Activated CD8-positive, alpha-beta T cell treated with anti-CD3 and anti-CD28 coated beads for 36 hours (primary cell): ENCODE measurements around the gene IL4R. TPM values are rescaled to one million over a fixed set of nuclear protein-coding genes. Genes with fewer than 3 reads are reported as not detected.

ENCODE experiments used
- ATAC-seq: fragments of 200-7000 bp; cut with Tn5 transposase; one replicate; pipeline ENCODE4 v1.10.0; 2021; ENCODE audit warnings: mild to moderate bottlenecking, moderate library complexity
- CTCF ChIA-PET: fragments of 350-600 bp; sonication (Branson Sonifier 250); formaldehyde crosslinking; loops from one replicate; lab custom pipeline; 2021; ENCODE audit warnings: antibody characterized with exemption; lab: Charles Lee
- POLR2A ChIA-PET: fragments of 350-600 bp; sonication (Branson Sonifier 250); formaldehyde crosslinking; loops from one replicate; lab custom pipeline; 2021; ENCODE audit warnings: antibody characterized with exemption; lab: Charles Lee
- DNase-seq: peaks from one replicate; pipeline ENCODE4 v3.0.0-alpha.2; 2020
- H3K27ac Mint-ChIP-seq: one replicate; pipeline ENCODE4 v1.8.0; 2021; ENCODE audit warnings: mild to moderate bottlenecking, mixed read lengths
- H3K27me3 Mint-ChIP-seq: one replicate; pipeline ENCODE4 v1.8.0; 2021; ENCODE audit warnings: mixed read lengths
- H3K36me3 Mint-ChIP-seq: one replicate; pipeline ENCODE4 v1.8.0; 2021; ENCODE audit warnings: low read depth, mixed read lengths
- H3K4me1 Mint-ChIP-seq: one replicate; pipeline ENCODE4 v1.8.0; 2021; ENCODE audit warnings: low read depth, mixed read lengths
- H3K4me3 Mint-ChIP-seq: one replicate; pipeline ENCODE4 v1.8.0; 2021; ENCODE audit warnings: mild to moderate bottlenecking, moderate library complexity, mixed read lengths
- H3K9me3 Mint-ChIP-seq: one replicate; pipeline ENCODE4 v1.8.0; 2021; ENCODE audit warnings: mixed read lengths
- intact Hi-C: fragments of 100-400 bp; cut with micrococcal nuclease; formaldehyde crosslinking; loops from one replicate; pipeline ENCODE4 v1.10.0; 2022
- total RNA-seq, 2 experiments: library from RNA; stranded (reverse); gene quantifications; one replicate each; pipeline ENCODE4 v1.2.3, GENCODE V29; 2021
- TF ChIP-seq, protein P1 (sequence below): fragments of 200-600 bp; IDR thresholded peaks from one replicate; pipeline ENCODE4 v1.8.0; 2022; ENCODE audit warnings: antibody characterized with exemption, mild to moderate bottlenecking

IL4R gene
- total RNA-seq, 2 experiments from 2014 or later = 236 to 245 TPM

DNA sequence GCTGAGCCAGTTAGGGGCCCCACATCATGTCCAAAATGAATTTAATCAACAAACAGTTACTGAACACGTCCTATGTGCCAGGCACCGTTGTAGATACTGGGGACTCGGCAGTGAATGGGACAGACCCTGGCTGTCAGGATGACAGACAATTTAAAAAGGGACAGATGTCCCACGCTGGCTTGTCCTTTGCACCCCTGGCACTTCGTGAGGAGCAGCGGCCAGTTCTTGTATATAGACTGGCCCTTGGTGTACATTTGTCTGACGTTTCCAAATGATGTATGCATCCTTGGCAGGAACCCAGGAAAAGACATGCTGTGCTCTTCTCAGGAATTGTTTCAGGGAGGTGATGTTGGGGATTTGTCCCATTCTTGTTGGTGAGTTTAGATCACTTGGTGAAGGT is 21.1 kb downstream of the IL4R start:
- Mint-ChIP-seq H3K27ac (no peak overlapping the region), H3K4me3 (no peak overlapping the region), H3K27me3 (no peaks in the 10 kb centered on the region), H3K4me1 (peaks cover 44% of the 10 kb centered on the region), H3K9me3 (no peaks in the 10 kb centered on the region), H3K36me3 (peaks cover 86% of the 10 kb centered on the region)
- intact Hi-C loops = no loop called here
- ChIA-PET CTCF (no interaction called here), POLR2A (interaction anchor here (1.1 to 1.9 kb wide), 5 partner anchors 15 to 100 kb away, joined by 4 to 6 read pairs (median 4); no protein-coding TSS in a partner anchor)
- ATAC-seq (no peak), DNase-seq (no peak)
- TF ChIP-seq, protein P1, sequence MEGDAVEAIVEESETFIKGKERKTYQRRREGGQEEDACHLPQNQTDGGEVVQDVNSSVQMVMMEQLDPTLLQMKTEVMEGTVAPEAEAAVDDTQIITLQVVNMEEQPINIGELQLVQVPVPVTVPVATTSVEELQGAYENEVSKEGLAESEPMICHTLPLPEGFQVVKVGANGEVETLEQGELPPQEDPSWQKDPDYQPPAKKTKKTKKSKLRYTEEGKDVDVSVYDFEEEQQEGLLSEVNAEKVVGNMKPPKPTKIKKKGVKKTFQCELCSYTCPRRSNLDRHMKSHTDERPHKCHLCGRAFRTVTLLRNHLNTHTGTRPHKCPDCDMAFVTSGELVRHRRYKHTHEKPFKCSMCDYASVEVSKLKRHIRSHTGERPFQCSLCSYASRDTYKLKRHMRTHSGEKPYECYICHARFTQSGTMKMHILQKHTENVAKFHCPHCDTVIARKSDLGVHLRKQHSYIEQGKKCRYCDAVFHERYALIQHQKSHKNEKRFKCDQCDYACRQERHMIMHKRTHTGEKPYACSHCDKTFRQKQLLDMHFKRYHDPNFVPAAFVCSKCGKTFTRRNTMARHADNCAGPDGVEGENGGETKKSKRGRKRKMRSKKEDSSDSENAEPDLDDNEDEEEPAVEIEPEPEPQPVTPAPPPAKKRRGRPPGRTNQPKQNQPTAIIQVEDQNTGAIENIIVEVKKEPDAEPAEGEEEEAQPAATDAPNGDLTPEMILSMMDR = no peak

DNA sequence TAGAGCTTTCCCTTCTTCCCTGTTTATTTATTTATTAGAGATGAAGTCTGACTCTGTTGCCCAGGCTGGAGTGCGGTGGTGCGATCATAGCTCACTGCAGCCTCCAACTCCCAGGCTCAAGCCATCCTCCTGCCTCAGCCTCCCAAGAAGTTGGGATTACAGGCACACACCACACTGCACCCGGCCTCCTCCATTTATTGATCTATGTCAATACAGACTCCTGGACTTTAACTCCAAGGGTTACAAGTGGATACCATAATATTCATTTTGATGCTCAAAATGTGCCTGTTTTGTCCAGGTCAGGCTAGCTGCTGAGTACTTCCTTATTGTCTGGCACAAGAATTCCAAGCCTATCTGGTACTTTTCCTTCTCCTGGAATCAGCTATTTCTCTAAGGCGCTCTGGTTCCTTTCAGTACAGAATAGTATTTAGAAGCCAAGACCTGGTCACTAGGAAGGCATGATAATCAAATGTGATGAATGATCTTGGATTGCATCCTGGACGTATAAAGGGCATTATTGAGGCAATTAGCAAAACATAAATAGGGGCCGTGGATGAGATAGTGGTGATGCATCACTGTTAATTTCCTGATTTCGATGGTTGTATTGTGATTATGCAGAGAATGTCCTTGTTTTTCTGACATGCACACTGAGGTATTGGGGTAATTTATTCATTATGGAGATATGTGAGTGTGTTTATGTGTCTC is 21.7 kb downstream of the IL4R start:
- DNase-seq (no peak), ATAC-seq (no peak)
- POLR2A ChIA-PET = interaction anchor here (1.6 to 1.9 kb wide), 3 partner anchors 16 to 101 kb away, joined by 4 to 6 read pairs (median 4); no protein-coding TSS in a partner anchor
- H3K27ac Mint-ChIP-seq = peak overlapping the region; percentile 1
- TF ChIP-seq, protein P1 = no peak
- H3K4me1 Mint-ChIP-seq = peaks cover 43% of the 10 kb centered on the region
- intact Hi-C loops = no loop called here
- H3K4me3 Mint-ChIP-seq = no peak overlapping the region
- no peaks in the 10 kb centered on the region for H3K27me3 Mint-ChIP-seq
- peaks cover 86% of the 10 kb centered on the region for H3K36me3 Mint-ChIP-seq
- H3K9me3 Mint-ChIP-seq = no peaks in the 10 kb centered on the region
- CTCF ChIA-PET = no interaction called here

DNA sequence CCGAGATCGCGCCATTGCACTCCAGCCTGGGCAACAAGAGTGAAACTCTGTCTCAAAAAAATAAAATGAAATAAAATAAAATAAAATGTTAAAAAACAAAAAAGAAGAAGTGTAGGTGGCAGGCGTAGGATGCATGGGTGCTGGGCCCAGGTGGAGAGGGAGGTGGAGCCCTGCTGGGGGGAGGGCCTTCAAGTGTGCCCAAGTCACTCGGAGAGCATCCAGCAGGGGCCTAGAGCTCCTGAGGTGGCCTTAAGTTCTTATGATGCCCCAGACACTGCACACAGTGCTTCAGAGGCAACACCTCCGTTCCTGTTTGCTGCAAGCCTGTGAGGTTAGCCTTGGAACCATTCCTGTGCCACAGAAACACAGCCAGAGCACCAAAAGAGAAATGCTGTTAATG is 23.2 kb downstream of the IL4R start:
- no peak overlapping the region for H3K4me3 Mint-ChIP-seq
- no peak for DNase-seq
- peaks cover 37% of the 10 kb centered on the region for H3K4me1 Mint-ChIP-seq
- ChIA-PET POLR2A (interaction anchor here (0.7 to 1.4 kb wide), 3 partner anchors 12 to 796 kb away, joined by 3 to 4 read pairs (median 3); no protein-coding TSS in a partner anchor), CTCF (no interaction called here)
- intact Hi-C loops = no loop called here
- TF ChIP-seq, protein P1 = no peak
- no peak for ATAC-seq
- H3K36me3 Mint-ChIP-seq = peaks cover 86% of the 10 kb centered on the region
- H3K9me3 Mint-ChIP-seq = no peaks in the 10 kb centered on the region
- no peaks in the 10 kb centered on the region for H3K27me3 Mint-ChIP-seq
- no peak overlapping the region for H3K27ac Mint-ChIP-seq

DNA sequence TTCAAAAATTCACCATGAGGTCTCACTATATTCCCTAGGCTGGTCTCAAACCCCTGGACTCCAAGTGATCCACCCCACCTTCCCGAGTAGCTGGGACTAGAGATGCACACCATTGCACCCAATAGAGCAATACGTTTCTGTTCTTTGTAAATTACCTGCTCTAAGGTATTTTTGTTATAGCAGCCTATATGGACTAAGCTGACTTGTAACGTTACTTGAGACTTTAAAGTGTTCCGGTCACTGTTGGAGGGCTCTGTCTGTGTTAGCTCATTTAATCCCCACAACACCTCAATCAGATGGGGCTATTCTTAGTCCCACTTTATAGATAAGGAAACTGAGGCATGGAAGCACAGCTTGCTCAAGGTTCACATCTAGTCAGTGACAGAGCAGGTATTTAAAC is 25.4 kb downstream of the IL4R start:
- Mint-ChIP-seq H3K36me3 (peaks cover 81% of the 10 kb centered on the region), H3K9me3 (no peaks in the 10 kb centered on the region), H3K4me3 (no peak overlapping the region), H3K27ac (no peak overlapping the region), H3K4me1 (peaks cover 27% of the 10 kb centered on the region), H3K27me3 (no peaks in the 10 kb centered on the region)
- ChIA-PET CTCF (interaction anchor here (0.7 to 1.9 kb wide), 6 partner anchors 9 to 160 kb away, joined by 3 to 5 read pairs (median 4); no protein-coding TSS in a partner anchor), POLR2A (interaction anchor here (0.7 to 1.3 kb wide), 5 partner anchors 10 to 64 kb away, joined by 3 to 5 read pairs (median 3); no protein-coding TSS in a partner anchor)
- TF ChIP-seq, protein P1 = no peak
- ATAC-seq (no peak), DNase-seq (no peak)
- intact Hi-C loops = no loop called here

DNA sequence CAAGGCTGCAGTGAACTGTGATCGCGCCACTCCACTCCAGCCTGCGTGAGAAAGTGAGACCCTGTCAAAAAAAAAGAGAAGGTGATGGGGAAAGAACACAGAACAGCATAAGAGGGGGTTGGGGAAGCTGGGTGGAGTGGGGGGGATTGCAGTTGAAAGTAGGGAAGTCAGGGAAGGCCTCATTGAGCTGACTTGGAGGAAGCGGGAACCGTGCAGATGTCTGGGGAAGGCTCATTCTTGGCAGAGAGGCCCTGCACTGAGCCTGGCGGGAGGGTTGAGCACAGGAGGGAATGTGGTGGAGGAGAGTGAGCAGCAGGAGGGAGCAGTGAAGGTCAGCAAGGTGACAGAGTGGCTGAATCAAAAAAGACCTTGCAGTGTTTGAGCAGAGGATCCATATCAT is 26.9 kb downstream of the IL4R start:
- Mint-ChIP-seq H3K27me3 (no peaks in the 10 kb centered on the region), H3K27ac (no peak overlapping the region), H3K9me3 (no peaks in the 10 kb centered on the region), H3K4me3 (no peak overlapping the region), H3K4me1 (peaks cover 16% of the 10 kb centered on the region), H3K36me3 (peaks cover 79% of the 10 kb centered on the region)
- CTCF ChIA-PET = no interaction called here
- ATAC-seq (no peak), DNase-seq (no peak)
- TF ChIP-seq, protein P1 = no peak
- POLR2A ChIA-PET = interaction anchor here (0.5 to 1.3 kb wide), 4 partner anchors 8 to 22 kb away, joined by 3 to 4 read pairs (median 4); no protein-coding TSS in a partner anchor
- intact Hi-C loops = no loop called here
